IMR-90 (cell line): ENCODE results near the gene KBTBD12. TPM values are rescaled to one million over a fixed set of nuclear protein-coding genes. Genes with fewer than 3 reads are reported as not detected.

Source experiments
- ATAC-seq: fragments of 200-7000 bp; cut with Tn5 transposase; 2 replicates; pipeline ENCODE4 v1.9.1; 2020; ENCODE audit warnings: low read depth, mild to moderate bottlenecking, moderate library complexity
- BruUV-seq: library from RNA; stranded (reverse); fragments of 400-500 nt; replicated peaks from 2 replicates; lab custom pipeline; 2021; lab: Mats Ljungman, UMichigan
- CTCF ChIA-PET: fragments of 300-600 bp; formaldehyde crosslinking; extraction: SDS; loops from one replicate; lab custom pipeline; 2021; ENCODE audit warnings: antibody characterized with exemption; lab: Yijun Ruan, JAX
- POLR2A ChIA-PET: fragments of 300-600 bp; sonication (Branson Sonifier 250); formaldehyde crosslinking; loops from one replicate; lab custom pipeline; 2022; ENCODE audit warnings: antibody characterized with exemption; ENCODE audit not compliant: unreplicated experiment; lab: Charles Lee
- DNase-seq: peaks from one replicate; pipeline ENCODE4 v3.0.0; 2013
- H2AFZ ChIP-seq: replicated peaks from 2 replicates; pipeline ENCODE3; 2013; ENCODE audit warnings: low read length, mild to moderate bottlenecking; ENCODE audit not compliant: poor library complexity
- H2AK5ac ChIP-seq: 2 replicates; pipeline ENCODE4 v1.6.1; 2013; ENCODE audit warnings: low read depth, low read length, inconsistent platforms
- H2AK9ac ChIP-seq: replicated peaks from 2 replicates; pipeline ENCODE3; 2013; ENCODE audit warnings: mild to moderate bottlenecking, low read depth, low read length, moderate library complexity; ENCODE audit not compliant: poor library complexity
- H2BK120ac ChIP-seq: 2 replicates; pipeline ENCODE4 v1.6.1; 2013; ENCODE audit warnings: low read depth, low read length, inconsistent platforms
- H2BK15ac ChIP-seq: 3 replicates; pipeline ENCODE4 v1.6.1; 2013; ENCODE audit warnings: low read depth, low read length, inconsistent platforms
- H2BK20ac ChIP-seq: 2 replicates; pipeline ENCODE4 v1.6.1; 2013; ENCODE audit warnings: low read depth, mild to moderate bottlenecking, inconsistent platforms, low read length, moderate library complexity
- H2BK5ac ChIP-seq: 2 replicates; pipeline ENCODE4 v1.6.1; 2013; ENCODE audit warnings: mild to moderate bottlenecking, low read depth, low read length, inconsistent platforms; ENCODE audit not compliant: poor library complexity, severe bottlenecking
- H3K14ac ChIP-seq: replicated peaks from 2 replicates; pipeline ENCODE4 v1.6.1; 2013; ENCODE audit warnings: low read depth, low read length, inconsistent platforms
- H3K18ac ChIP-seq: 2 replicates; pipeline ENCODE4 v1.6.1; 2013; ENCODE audit warnings: low read depth, low read length, control low read depth
- H3K23ac ChIP-seq: 2 replicates; pipeline ENCODE4 v1.6.1; 2013; ENCODE audit warnings: low read depth, low read length, inconsistent platforms
- H3K27ac ChIP-seq: 2 replicates; pipeline ENCODE4 v1.5.1; 2013; ENCODE audit warnings: mild to moderate bottlenecking, control low read depth, low read length; ENCODE audit not compliant: insufficient read depth
- H3K27me3 ChIP-seq: 2 replicates; pipeline ENCODE4 v1.6.1; 2013; ENCODE audit warnings: low read length; ENCODE audit not compliant: control insufficient read depth, insufficient read depth
- H3K36me3 ChIP-seq: 2 replicates; pipeline ENCODE4 v1.6.1; 2013; ENCODE audit warnings: low read length, mixed read lengths; ENCODE audit not compliant: control insufficient read depth, insufficient read depth
- H3K4ac ChIP-seq: 2 replicates; pipeline ENCODE4 v1.6.1; 2013; ENCODE audit warnings: low read depth, low read length, inconsistent platforms
- H3K4me1 ChIP-seq: 2 replicates; pipeline ENCODE4 v1.6.1; 2013; ENCODE audit warnings: low read length, mixed read lengths; ENCODE audit not compliant: control insufficient read depth, insufficient read depth
- H3K4me2 ChIP-seq: 2 replicates; pipeline ENCODE4 v1.6.1; 2013; ENCODE audit warnings: low read depth, mild to moderate bottlenecking, control low read depth, low read length, moderate library complexity
- H3K4me3 ChIP-seq: 2 replicates; pipeline ENCODE4 v1.5.1; 2013; ENCODE audit warnings: low read depth, mild to moderate bottlenecking, control low read depth, low read length, moderate library complexity; ENCODE audit not compliant: insufficient read depth
- H3K56ac ChIP-seq: 2 replicates; pipeline ENCODE4 v1.6.1; 2013; ENCODE audit warnings: low read length, inconsistent platforms; ENCODE audit not compliant: insufficient read depth; ENCODE audit errors: extremely low read depth
- H3K79me1 ChIP-seq, 2 experiments: 2 replicates each; pipeline ENCODE4 v1.6.1; 2013; ENCODE audit warnings: low read length in 2 of 2, inconsistent platforms in 1 of 2, low read depth in 1 of 2
- H3K9ac ChIP-seq: 2 replicates; pipeline ENCODE4 v1.6.1; 2013; ENCODE audit warnings: low read depth, low read length, control low read depth
- H3K9me1 ChIP-seq: 2 replicates; pipeline ENCODE4 v1.6.1; 2013; ENCODE audit warnings: low read length, inconsistent platforms; ENCODE audit not compliant: insufficient read depth
- H3K9me3 ChIP-seq: 2 replicates; pipeline ENCODE4 v1.6.1; 2013; ENCODE audit warnings: low read length; ENCODE audit not compliant: control insufficient read depth, insufficient read depth
- H4K20me1 ChIP-seq: 2 replicates; pipeline ENCODE4 v1.6.1; 2013; ENCODE audit warnings: low read length, inconsistent platforms; ENCODE audit not compliant: insufficient read depth
- H4K5ac ChIP-seq: 2 replicates; pipeline ENCODE4 v1.6.1; 2013; ENCODE audit warnings: mild to moderate bottlenecking, low read depth, low read length, control low read depth
- H4K8ac ChIP-seq, 2 experiments: 2 replicates each; pipeline ENCODE4 v1.6.1; 2013; ENCODE audit warnings: low read depth in 2 of 2, low read length in 2 of 2, control low read depth in 1 of 2, inconsistent platforms in 1 of 2
- H4K91ac ChIP-seq: 2 replicates; pipeline ENCODE4 v1.6.1; 2013; ENCODE audit warnings: low read depth, low read length, inconsistent platforms; ENCODE audit not compliant: insufficient read depth
- BHLHE40 ChIP-seq: fragments of 150-350 bp; IDR thresholded peaks from 2 replicates; pipeline ENCODE4 v1.6.1; 2016; ENCODE audit warnings: mild to moderate bottlenecking, low read depth, low read length
- CEBPB ChIP-seq: IDR thresholded peaks from 2 replicates; pipeline ENCODE4 v1.6.1; 2012; ENCODE audit warnings: low read depth, low read length, improper control_type of control experiment
- CHD1 ChIP-seq: IDR thresholded peaks from 2 replicates; pipeline ENCODE4 v1.6.1; 2012; ENCODE audit warnings: low read depth, low read length, improper control_type of control experiment
- CTCF ChIP-seq: conservative IDR thresholded peaks from 2 replicates; pipeline ENCODE4 v1.5.1; 2012; ENCODE audit warnings: mild to moderate bottlenecking, low read depth, low read length, improper control_type of control experiment
- ELK1 ChIP-seq: fragments of 150-350 bp; IDR thresholded peaks from 2 replicates; pipeline ENCODE4 v1.6.1; 2016; ENCODE audit warnings: low read depth, mild to moderate bottlenecking, low read length, moderate library complexity, borderline replicate concordance
- FOS ChIP-seq: fragments of 150-350 bp; IDR thresholded peaks from 2 replicates; pipeline ENCODE4 v1.6.1; 2016; ENCODE audit warnings: low read depth, low read length
- MAFK ChIP-seq: IDR thresholded peaks from 2 replicates; pipeline ENCODE4 v1.6.1; 2012; ENCODE audit warnings: low read depth, low read length, improper control_type of control experiment
- MAZ ChIP-seq: IDR thresholded peaks from 2 replicates; pipeline ENCODE4 v1.6.1; 2012; ENCODE audit warnings: low read depth, mild to moderate bottlenecking, low read length, improper control_type of control experiment, moderate library complexity, borderline replicate concordance
- MXI1 ChIP-seq: IDR thresholded peaks from 2 replicates; pipeline ENCODE4 v1.6.1; 2012; ENCODE audit warnings: low read depth, mild to moderate bottlenecking, low read length, moderate library complexity, borderline replicate concordance
- POLR2A ChIP-seq: IDR thresholded peaks from 2 replicates; pipeline ENCODE4 v1.6.1; 2012; ENCODE audit warnings: mild to moderate bottlenecking, low read depth, low read length
- RCOR1 ChIP-seq: IDR thresholded peaks from 2 replicates; pipeline ENCODE4 v1.6.1; 2012; ENCODE audit warnings: mild to moderate bottlenecking, low read length, improper control_type of control experiment; ENCODE audit not compliant: insufficient replicate concordance
- RFX5 ChIP-seq: IDR thresholded peaks from 2 replicates; pipeline ENCODE4 v1.8.0; 2012; ENCODE audit warnings: low read depth, mild to moderate bottlenecking, low read length, moderate library complexity
- SMC3 ChIP-seq: fragments of 150-350 bp; IDR thresholded peaks from 2 replicates; pipeline ENCODE4 v1.6.1; 2016; ENCODE audit warnings: low read depth, mild to moderate bottlenecking, antibody characterized with exemption, low read length, moderate library complexity
- WGBS, 2 experiments: methylation state at CpG; one replicate each; pipeline versions ENCODE4 v1.1.5 to v1.1.7; 2013; ENCODE audit warnings: missing lambda C conversion rate in 2 of 2; ENCODE audit not compliant: insufficient read length in 1 of 2; ENCODE audit errors: extremely low coverage in 2 of 2; 5-methylcytosine and 5-hydroxymethylcytosine counted together
- dilution Hi-C: fragments of 300-500 bp; cut with HindIII; formaldehyde crosslinking; loops from one replicate; pipeline ENCODE4 v1.14.3; 2018; ENCODE audit warnings: low sequenced_read_pairs; ENCODE audit not compliant: unreplicated experiment
- in situ Hi-C: fragments of 300-500 bp; cut with MboI; formaldehyde crosslinking; loops from 3 replicates; pipeline ENCODE4 v1.14.3; 2019; ENCODE audit warnings: low sequenced_read_pairs, inconsistent platforms, mixed read lengths
- intact Hi-C: fragments of 100-400 bp; cut with micrococcal nuclease; formaldehyde crosslinking; loops from 2 replicates; pipeline ENCODE4 v1.10.0; 2022
- polyA plus RNA-seq, 3 experiments: library from polyadenylated mRNA; depleted of rRNA; stranded (reverse); fragments of >200 nt; gene quantifications; 2 replicates each; pipeline ENCODE4 v1.2.3, GENCODE V29; 2012; ENCODE audit warnings: low replicate concordance in 1 of 3
- total RNA-seq: library from RNA; depleted of rRNA; stranded (reverse); fragments of >200 nt; gene quantifications from 2 replicates; pipeline ENCODE4 v1.2.3, GENCODE V29; 2012

KBTBD12 gene
- total and polyA plus RNA-seq, 2 of the 4 experiments (the other 2 are of a cell fraction), result not detected

- no peak overlapping the region for H3K9ac ChIP-seq
- no peak overlapping the region for H4K5ac ChIP-seq
- peaks cover 19% of the 10 kb centered on the region for H3K27me3 ChIP-seq
- CTCF ChIA-PET, result no interaction called here
- no peaks in the 10 kb centered on the region for H3K9me1 ChIP-seq
- dilution Hi-C loops, result no loop called here
- H3K4me2 ChIP-seq, result no peak overlapping the region
- no peak overlapping the region for H2AFZ ChIP-seq
- no peaks in the 10 kb centered on the region for H3K36me3 ChIP-seq
- H3K4ac ChIP-seq, result no peak overlapping the region
- H3K9me3 ChIP-seq, result peaks cover 7% of the 10 kb centered on the region; the same call in 1 of the 2 replicates
- H3K79me1 ChIP-seq, result no peaks in the 10 kb centered on the region
- no peaks in the 10 kb centered on the region for H3K4me1 ChIP-seq
- in situ Hi-C loops, result no loop called here
- H2AK9ac ChIP-seq, result no peak overlapping the region
- no peak overlapping the region for H4K91ac ChIP-seq
- no peak overlapping the region for H3K56ac ChIP-seq
- H2AK5ac ChIP-seq, result no peak overlapping the region
- no peak overlapping the region for H2BK20ac ChIP-seq
- no peak overlapping the region for H3K14ac ChIP-seq
- TF ChIP-seq BHLHE40, result no peak
- no peak for TF ChIP-seq MAFK
- TF ChIP-seq FOS, result no peak
- no peak for TF ChIP-seq SMC3
- TF ChIP-seq ELK1, result no peak
- TF ChIP-seq POLR2A, result no peak
- TF ChIP-seq RFX5, result no peak
- TF ChIP-seq MAZ, result no peak
- no peak for TF ChIP-seq CEBPB
- no peak for TF ChIP-seq CHD1
- no peak for TF ChIP-seq MXI1
- no peak for TF ChIP-seq RCOR1
- TF ChIP-seq CTCF, result no peak
- BruUV-seq, result no TSS peak
- no peak overlapping the region for H3K23ac ChIP-seq
- no peak overlapping the region for H4K8ac ChIP-seq
- no peak overlapping the region for H2BK15ac ChIP-seq
- no peak overlapping the region for H2BK120ac ChIP-seq
- DNase-seq, result no peak
- H2BK5ac ChIP-seq, result no peak overlapping the region
- no peak overlapping the region for H3K27ac ChIP-seq
- 42% methylated on average over 2 of the region's 4 CpGs; no CpG with 5 or more reads in 1 of the 2 experiments for WGBS, 2 experiments
- ATAC-seq, result no peak
- H3K18ac ChIP-seq, result no peak overlapping the region
- POLR2A ChIA-PET, result no interaction called here
- no peak overlapping the region for H3K4me3 ChIP-seq
- intact Hi-C loops, result no loop called here
- H4K20me1 ChIP-seq, result no peaks in the 10 kb centered on the region
Observed at GRCh38 chr3:127888156-127888555, 26.9 kb upstream of the KBTBD12 start.
